ENCODE data around the gene RNF182. TPM values are rescaled to one million over a fixed set of nuclear protein-coding genes. Genes with fewer than 3 reads are reported as not detected.
"Not testable (repeated sequence)": the region's sequence is repeated elsewhere in the genome, so short reads cannot be mapped to it uniquely, and the experiment has no call there.

Gene RNF182
- polyA plus RNA-seq, 5 donors, result 4.3 to 6.3 (median 5.4) TPM

- DNase-seq, result no peak
These were observed 76.1 kb downstream of the RNF182 start for GRCh38 chr6:14000901-14001300.

- no peak for DNase-seq
These were observed 76.7 kb downstream of the RNF182 start for GRCh38 chr6:14001329-14002012.

GRCh38 chr6:14002176-14002947 is 77.6 kb downstream of the RNF182 start:
- DNase-seq, result no peak

- no peak for DNase-seq
These were observed 79.5 kb downstream of the RNF182 start for GRCh38 chr6:14004258-14004657.

- no peak for DNase-seq
These were observed 84.1 kb downstream of the RNF182 start for GRCh38 chr6:14008809-14009208.

- DNase-seq, result no peak
These were observed 84.7 kb downstream of the RNF182 start for GRCh38 chr6:14009431-14009830.

- DNase-seq, result no peak
These were observed 85.5 kb downstream of the RNF182 start for GRCh38 chr6:14010275-14010674.

- no peak for DNase-seq
These were observed 87.7 kb downstream of the RNF182 start for GRCh38 chr6:14012313-14013030.

- no peak for DNase-seq
These were observed 91.2 kb downstream of the RNF182 start for GRCh38 chr6:14015964-14016363.

GRCh38 chr6:14016432-14016831 is 91.7 kb downstream of the RNF182 start:
- no peak for DNase-seq

GRCh38 chr6:14016935-14017625 is 92.3 kb downstream of the RNF182 start:
- no peak for DNase-seq

GRCh38 chr6:14017626-14018475 is 93.1 kb downstream of the RNF182 start:
- DNase-seq, result no peak

GRCh38 chr6:14018559-14018958 is 93.8 kb downstream of the RNF182 start:
- DNase-seq, result not testable (repeated sequence)

- no peak for DNase-seq
These were observed 95.8 kb downstream of the RNF182 start for GRCh38 chr6:14020551-14020950.

- DNase-seq, result no peak
These were observed 96.7 kb downstream of the RNF182 start for GRCh38 chr6:14021449-14021848.

- no peak for DNase-seq
These were observed 97.9 kb downstream of the RNF182 start for GRCh38 chr6:14022673-14023072.

GRCh38 chr6:14023855-14024254 is 99.1 kb downstream of the RNF182 start:
- no peak for DNase-seq

GRCh38 chr6:14025160-14025559 is 100.4 kb downstream of the RNF182 start:
- DNase-seq, result no peak

GRCh38 chr6:14026831-14027539 is 102.2 kb downstream of the RNF182 start:
- DNase-seq, result no peak

GRCh38 chr6:14028631-14029030 is 103.9 kb downstream of the RNF182 start:
- DNase-seq, result no peak

Measured in right lung (tissue), 5 donors.